Astrocyte (in vitro differentiated cells and primary cell): ENCODE data around the gene CHST13.

Source experiments
- CTCF ChIP-seq: IDR thresholded peaks from 2 replicates; pipeline ENCODE4 v1.5.1; 2011; ENCODE audit warnings: low read depth, mild to moderate bottlenecking, inconsistent platforms, low read length, moderate library complexity; ENCODE audit not compliant: insufficient read depth
- EZH2 ChIP-seq: IDR thresholded peaks from 2 replicates; pipeline ENCODE4 v1.6.1; 2012; ENCODE audit warnings: mild to moderate bottlenecking, low read length, inconsistent platforms; ENCODE audit not compliant: insufficient read depth

GRCh38 chr3:126523745-126524428 lies at the start of gene CHST13:
- TF ChIP-seq CTCF: no peak
- peak; percentile 34 for TF ChIP-seq EZH2
